ENCODE measurements around the gene IDI2.
"Not testable (repeated sequence)": the region's sequence is repeated elsewhere in the genome, so short reads cannot be mapped to it uniquely, and the experiment has no call there.

Gene IDI2

GRCh38 chr10:1045415-1045814 lies 19.8 kb upstream of the IDI2 start:
- no peak for DNase-seq

GRCh38 chr10:1044964-1045363 lies 19.3 kb upstream of the IDI2 start:
- DNase-seq: no peak

GRCh38 chr10:1044146-1044545 lies 18.5 kb upstream of the IDI2 start:
- no peak for DNase-seq

GRCh38 chr10:1043532-1043995 lies 17.9 kb upstream of the IDI2 start:
- no peak for DNase-seq

GRCh38 chr10:1041514-1041913 lies 15.9 kb upstream of the IDI2 start:
- no peak for DNase-seq

GRCh38 chr10:1040133-1040532 lies 14.5 kb upstream of the IDI2 start:
- no peak for DNase-seq

GRCh38 chr10:1038769-1039168 lies 13.1 kb upstream of the IDI2 start:
- DNase-seq: not testable (repeated sequence)

GRCh38 chr10:1037098-1037497 lies 11.4 kb upstream of the IDI2 start:
- no peak for DNase-seq

- no peak for DNase-seq
These were observed 10.7 kb upstream of the IDI2 start for GRCh38 chr10:1036341-1036791.

GRCh38 chr10:1035201-1035600 lies 9.5 kb upstream of the IDI2 start:
- DNase-seq: no peak

- no peak for DNase-seq
These were observed 9.1 kb upstream of the IDI2 start for GRCh38 chr10:1034758-1035157.

GRCh38 chr10:1033601-1034000 lies 7.9 kb upstream of the IDI2 start:
- DNase-seq: no peak

GRCh38 chr10:1029838-1030237 lies 4.2 kb upstream of the IDI2 start:
- no peak for DNase-seq

GRCh38 chr10:1026578-1026977 lies 919 bp upstream of the IDI2 start:
- DNase-seq: no peak

GRCh38 chr10:1024103-1024502 lies 1.6 kb downstream of the IDI2 start:
- no peak for DNase-seq

- no peak for DNase-seq
These were observed 3.2 kb downstream of the IDI2 start for GRCh38 chr10:1022413-1022812.

- DNase-seq: no peak
These were observed 4.7 kb downstream of the IDI2 start for GRCh38 chr10:1020958-1021357.

GRCh38 chr10:1020460-1020859 lies 5.2 kb downstream of the IDI2 start:
- DNase-seq: no peak

- DNase-seq: no peak
These were observed 6.3 kb downstream of the IDI2 start for GRCh38 chr10:1019362-1019761.

- DNase-seq: no peak
These were observed 10.0 kb downstream of the IDI2 start for GRCh38 chr10:1015688-1016087.

GRCh38 chr10:1011696-1012095 lies 14.0 kb downstream of the IDI2 start:
- DNase-seq: no peak

GRCh38 chr10:1010703-1011102 lies 15.0 kb downstream of the IDI2 start:
- DNase-seq: no peak

GRCh38 chr10:1009947-1010346 lies 15.7 kb downstream of the IDI2 start:
- DNase-seq: not testable (repeated sequence)

GRCh38 chr10:1009071-1009494 lies 16.6 kb downstream of the IDI2 start:
- DNase-seq: no peak

GRCh38 chr10:1007583-1007982 lies 18.1 kb downstream of the IDI2 start:
- no peak for DNase-seq

GRCh38 chr10:1006573-1006972 lies 19.1 kb downstream of the IDI2 start:
- DNase-seq: no peak

Measured in fibroblast of skin of back (primary cell).